Keratinocyte (primary cell): ENCODE measurements around the gene SNCG. TPM values are rescaled to one million over a fixed set of nuclear protein-coding genes. Genes with fewer than 3 reads are reported as not detected.
"Not testable (repeated sequence)": the region's sequence is repeated elsewhere in the genome, so short reads cannot be mapped to it uniquely, and the experiment has no call there.

Experiments used
- DNase-seq: peaks from one replicate; pipeline ENCODE4 v3.0.0-alpha.2; 2011; ENCODE audit warnings: low read depth, missing footprints, low spot score
- FAIRE-seq: peaks from 2 replicates; lab custom pipeline; 2011; peaks lifted over from hg19 to GRCh38; lab: Jason Lieb, UNC
- H2AFZ ChIP-seq: 2 replicates; pipeline ENCODE4 v1.6.0; 2012; ENCODE audit warnings: low read length, control low read depth, inconsistent platforms; ENCODE audit not compliant: control insufficient read depth
- H3K27ac ChIP-seq: 2 replicates; pipeline ENCODE4 v1.5.1; 2011; ENCODE audit warnings: low read length; ENCODE audit not compliant: control insufficient read depth, insufficient read depth
- H3K27me3 ChIP-seq: 3 replicates; pipeline ENCODE4 v1.6.0; 2011; ENCODE audit warnings: low read length; ENCODE audit not compliant: control insufficient read depth, insufficient read depth; ENCODE audit errors: extremely low read depth
- H3K36me3 ChIP-seq, 2 experiments: 2 replicates in 1 of 2; 3 replicates in 1 of 2; pipeline ENCODE4 v1.5.1; 2011; ENCODE audit warnings: low read length in 2 of 2, mild to moderate bottlenecking in 1 of 2; ENCODE audit not compliant: control insufficient read depth in 2 of 2, insufficient read depth in 2 of 2; ENCODE audit errors: extremely low read depth in 1 of 2
- H3K4me1 ChIP-seq: 3 replicates; pipeline ENCODE4 v1.5.1; 2011; ENCODE audit warnings: low read length; ENCODE audit not compliant: control insufficient read depth, insufficient read depth; ENCODE audit errors: extremely low read depth
- H3K4me2 ChIP-seq: 3 replicates; pipeline ENCODE4 v1.6.0; 2011; ENCODE audit warnings: low read depth, low read length; ENCODE audit not compliant: control insufficient read depth, insufficient read depth; ENCODE audit errors: extremely low read depth
- H3K4me3 ChIP-seq, 3 experiments: fragments of 200-600 bp in 1 of 3; sonication (generic) in 1 of 3; 2 replicates in 2 of 3; 3 replicates in 1 of 3; pipeline ENCODE4 v1.5.1; 2011 to 2016; ENCODE audit warnings: low read length in 3 of 3, mild to moderate bottlenecking in 3 of 3, control low read depth in 2 of 3, inconsistent platforms in 1 of 3, low read depth in 1 of 3, mixed read lengths in 1 of 3, mixed run types in 1 of 3, moderate library complexity in 1 of 3; ENCODE audit not compliant: control insufficient read depth in 2 of 3, insufficient read depth in 2 of 3; ENCODE audit errors: extremely low read depth in 1 of 3
- H3K79me2 ChIP-seq: 2 replicates; pipeline ENCODE4 v1.6.0; 2012; ENCODE audit warnings: low read length; ENCODE audit not compliant: control insufficient read depth, insufficient read depth
- H3K9ac ChIP-seq: 3 replicates; pipeline ENCODE4 v1.6.0; 2011; ENCODE audit warnings: low read length; ENCODE audit not compliant: control insufficient read depth, insufficient read depth; ENCODE audit errors: extremely low read depth
- H3K9me1 ChIP-seq: 3 replicates; pipeline ENCODE4 v1.6.0; 2011; ENCODE audit warnings: low read length; ENCODE audit not compliant: control insufficient read depth, insufficient read depth; ENCODE audit errors: extremely low read depth
- H3K9me3 ChIP-seq: 2 replicates; pipeline ENCODE4 v1.5.1; 2012; ENCODE audit warnings: low read depth, low read length; ENCODE audit not compliant: control insufficient read depth
- H4K20me1 ChIP-seq: 3 replicates; pipeline ENCODE4 v1.6.0; 2011; ENCODE audit warnings: low read length; ENCODE audit not compliant: control insufficient read depth, insufficient read depth; ENCODE audit errors: extremely low read depth
- dilution Hi-C: fragments of 300-500 bp; cut with MboI; formaldehyde crosslinking; loops from one replicate; pipeline ENCODE4 v1.7.0; 2020; ENCODE audit warnings: low sequenced_read_pairs; ENCODE audit not compliant: extremely low pct_ligation_motif_present
- polyA plus RNA-seq, 5 experiments: library from polyadenylated mRNA; depleted of rRNA in 3 of 5; stranded (reverse) in 3 of 5; stranded (forward) in 1 of 5; unstranded in 1 of 5; fragments of >200 nt; gene quantifications; 1 replicate in 1 of 5; 2 replicates in 3 of 5; 3 replicates in 1 of 5; pipeline versions ENCODE4 v1.2.1 to v1.2.3, GENCODE V29; 2011 to 2012; ENCODE audit warnings: missing spikeins in 2 of 5, low read depth in 1 of 5, low replicate concordance in 1 of 5
- small RNA-seq, 3 experiments: library from RNA; depleted of rRNA; stranded (forward); fragments of <200 nt; gene quantifications; one replicate each; pipeline ENCODE3, GENCODE V24; 2012; ENCODE audit warnings: low read depth in 3 of 3, low replicate concordance in 1 of 3; ENCODE audit not compliant: insufficient read length in 3 of 3

Gene SNCG
- polyA plus RNA-seq, 1 donor (not counting 4 experiments of a cell fraction or from before 2014, with no cell fraction given), result 6.8 TPM

GRCh38 chr10:87009134-87009696, 50.8 kb downstream of the SNCG start:
- H4K20me1 ChIP-seq, H2AFZ ChIP-seq, H3K4me2 ChIP-seq, H3K79me2 ChIP-seq, DNase-seq, H3K36me3 ChIP-seq, H3K27me3 ChIP-seq, H3K9me1 ChIP-seq, H3K9ac ChIP-seq, H3K4me3 ChIP-seq, H3K27ac ChIP-seq, FAIRE-seq, dilution Hi-C loops, H3K9me3 ChIP-seq, H3K4me1 ChIP-seq: not testable (repeated sequence)

Small RNAs within 50 kb of the gene (small RNA-seq; reads per million reads assigned to genes)
- gene BMS1P3, result 0 reads per million in 3 experiments

Other genes starting within 250 kb of the SNCG start
- gene BMPR1A, start 202.0 kb upstream of the SNCG start, polyA plus RNA-seq, result 14.3 to 22.2 TPM (median 21.4 TPM) in 3 replicates
- gene MMRN2, start 984 bp upstream of the SNCG start, polyA plus RNA-seq, result 11.7 to 13.9 TPM (median 13.8 TPM) in 3 replicates
- gene ADIRF, start 9.9 kb downstream of the SNCG start, polyA plus RNA-seq, result 136 to 164 TPM (median 157 TPM) in 3 replicates
- 11.7 to 27.6 TPM (median 25.2 TPM) in 3 replicates for gene FAM25A, start 61.7 kb downstream of the SNCG start, polyA plus RNA-seq
- gene GLUD1, start 136.2 kb downstream of the SNCG start, polyA plus RNA-seq, result 82.1 to 124 TPM (median 106 TPM) in 3 replicates
- gene SHLD2, start 136.6 kb downstream of the SNCG start, polyA plus RNA-seq, result 7.6 to 15.8 TPM (median 10.2 TPM) in 3 replicates